MM.1S (cell line): ENCODE data around the gene DLEU7.

Experiments
- CTCF ChIP-seq: fragments of 300-600 bp; sonication (generic); IDR thresholded peaks from 2 replicates; pipeline ENCODE4 v1.5.1; 2016; ENCODE audit warnings: antibody characterized with exemption, low read length, mixed read lengths
- EZH2 ChIP-seq: fragments of 300-600 bp; sonication (generic); optimal IDR thresholded peaks from 2 replicates; pipeline ENCODE3; 2017; ENCODE audit warnings: low read depth, mild to moderate bottlenecking, antibody characterized with exemption, low read length, mixed read lengths

GRCh38 chr13:50810468-50810867 lies 33.0 kb downstream of the DLEU7 start:
- TF ChIP-seq CTCF (no peak), EZH2 (no peak)
